ENCODE results near the gene CCDC47.

DNA sequence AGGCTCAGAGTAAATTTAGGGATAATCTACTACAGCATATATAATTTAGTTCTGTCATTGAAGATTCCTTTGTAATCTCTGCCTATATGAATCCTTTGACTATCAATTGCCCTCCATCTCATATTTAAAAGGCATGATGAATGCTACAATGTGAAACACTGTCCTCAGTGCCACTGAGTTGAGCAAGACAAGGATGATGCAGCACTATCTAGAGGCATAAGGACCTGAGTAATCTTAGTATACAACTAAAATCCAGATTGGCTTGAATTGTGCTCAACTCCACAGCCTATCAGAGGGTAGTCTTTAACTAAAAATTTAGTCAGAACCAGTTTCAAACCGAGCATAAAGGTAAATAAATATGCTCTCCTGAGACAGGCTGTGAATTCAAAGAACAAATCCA, 20.2 kb downstream of the CCDC47 start:
- no peak for TF ChIP-seq POLR2A (IDR thresholded peaks at IDR 0.05)
- TF ChIP-seq, protein P1, sequence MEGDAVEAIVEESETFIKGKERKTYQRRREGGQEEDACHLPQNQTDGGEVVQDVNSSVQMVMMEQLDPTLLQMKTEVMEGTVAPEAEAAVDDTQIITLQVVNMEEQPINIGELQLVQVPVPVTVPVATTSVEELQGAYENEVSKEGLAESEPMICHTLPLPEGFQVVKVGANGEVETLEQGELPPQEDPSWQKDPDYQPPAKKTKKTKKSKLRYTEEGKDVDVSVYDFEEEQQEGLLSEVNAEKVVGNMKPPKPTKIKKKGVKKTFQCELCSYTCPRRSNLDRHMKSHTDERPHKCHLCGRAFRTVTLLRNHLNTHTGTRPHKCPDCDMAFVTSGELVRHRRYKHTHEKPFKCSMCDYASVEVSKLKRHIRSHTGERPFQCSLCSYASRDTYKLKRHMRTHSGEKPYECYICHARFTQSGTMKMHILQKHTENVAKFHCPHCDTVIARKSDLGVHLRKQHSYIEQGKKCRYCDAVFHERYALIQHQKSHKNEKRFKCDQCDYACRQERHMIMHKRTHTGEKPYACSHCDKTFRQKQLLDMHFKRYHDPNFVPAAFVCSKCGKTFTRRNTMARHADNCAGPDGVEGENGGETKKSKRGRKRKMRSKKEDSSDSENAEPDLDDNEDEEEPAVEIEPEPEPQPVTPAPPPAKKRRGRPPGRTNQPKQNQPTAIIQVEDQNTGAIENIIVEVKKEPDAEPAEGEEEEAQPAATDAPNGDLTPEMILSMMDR (IDR thresholded peaks at IDR 0.05), result no peak

Measured in adrenal gland (tissue), 5 donors.